SK-N-SH (cell line): ENCODE results near the gene ATF6. TPM values are rescaled to one million over a fixed set of nuclear protein-coding genes. Genes with fewer than 3 reads are reported as not detected.

Experiments
- CTCF ChIA-PET: fragments of 300-600, 350-600 bp; formaldehyde crosslinking; extraction: SDS; loops from one replicate; lab custom pipeline; 2021; lab: Yijun Ruan, JAX
- POLR2A ChIA-PET: fragments of 350-600 bp; sonication (Branson Sonifier 250); formaldehyde crosslinking; extraction: SDS; loops from one replicate; lab custom pipeline; 2020; ENCODE audit warnings: antibody characterized with exemption, inconsistent platforms; lab: Yijun Ruan, JAX
- DNase-seq: peaks from one replicate; pipeline ENCODE4 v3.0.0; 2012
- H2AFZ ChIP-seq: fragments of 200-600 bp; sonication (generic); 2 replicates; pipeline ENCODE4 v1.8.1; 2016; ENCODE audit warnings: antibody characterized with exemption, mild to moderate bottlenecking, low read depth
- H3F3A ChIP-seq: fragments of 200-600 bp; sonication (generic); replicated peaks from 2 replicates; pipeline ENCODE3; 2016; ENCODE audit warnings: antibody characterized with exemption, mild to moderate bottlenecking; ENCODE audit not compliant: insufficient read depth
- H3K27ac ChIP-seq, 2 experiments: fragments of 200-500 bp in 1 of 2; fragments of 200-600 bp in 1 of 2; sonication (Bioruptor generic) in 1 of 2; sonication (generic), shearing (Covaris generic) in 1 of 2; 2 replicates each; pipeline versions ENCODE4 v1.5.1 to v1.6.1; 2014 to 2016; ENCODE audit warnings: low read depth in 2 of 2, inconsistent platforms in 1 of 2, low read length in 1 of 2, mild to moderate bottlenecking in 1 of 2, mixed read lengths in 1 of 2
- H3K27me3 ChIP-seq: fragments of 200-600 bp; sonication (generic), shearing (Covaris generic); 2 replicates; pipeline ENCODE4 v1.6.1; 2016; ENCODE audit warnings: mixed run types; ENCODE audit not compliant: insufficient read depth
- H3K36me3 ChIP-seq, 2 experiments: fragments of 200-500 bp in 1 of 2; fragments of 200-600 bp in 1 of 2; sonication (Bioruptor generic) in 1 of 2; sonication (generic) in 1 of 2; replicated peaks in 1 of 2; 2 replicates each; pipeline versions ENCODE3 to v1.5.1; 2014 to 2016; ENCODE audit warnings: low read length in 1 of 2, mild to moderate bottlenecking in 1 of 2; ENCODE audit not compliant: insufficient read depth in 2 of 2, control insufficient read depth in 1 of 2
- H3K4me1 ChIP-seq, 2 experiments: fragments of 200-500 bp in 1 of 2; fragments of 200-600 bp in 1 of 2; sonication (Bioruptor generic) in 1 of 2; sonication (generic), shearing (Covaris generic) in 1 of 2; 2 replicates each; pipeline versions ENCODE4 v1.5.1 to v1.6.1; 2014 to 2016; ENCODE audit warnings: low read depth in 1 of 2, low read length in 1 of 2, mixed run types in 1 of 2; ENCODE audit not compliant: insufficient read depth in 2 of 2, control insufficient read depth in 1 of 2
- H3K4me2 ChIP-seq: fragments of 200-600 bp; sonication (generic), shearing (Covaris generic); 2 replicates; pipeline ENCODE4 v1.6.1; 2017; ENCODE audit warnings: mixed run types
- H3K4me3 ChIP-seq, 2 experiments: fragments of 200-500 bp in 1 of 2; fragments of 200-600 bp in 1 of 2; sonication (Bioruptor generic) in 1 of 2; sonication (generic), shearing (Covaris generic) in 1 of 2; 2 replicates each; pipeline versions ENCODE4 v1.5.1 to v1.8.1; 2014 to 2016; ENCODE audit warnings: low read depth in 2 of 2, inconsistent platforms in 1 of 2, low read length in 1 of 2, mild to moderate bottlenecking in 1 of 2, mixed read lengths in 1 of 2, moderate library complexity in 1 of 2
- H3K79me2 ChIP-seq: fragments of 200-600 bp; sonication (generic); 2 replicates; pipeline ENCODE4 v1.8.1; 2017; ENCODE audit warnings: mild to moderate bottlenecking; ENCODE audit not compliant: insufficient read depth
- H3K9ac ChIP-seq: fragments of 200-600 bp; sonication (generic); 2 replicates; pipeline ENCODE4 v1.6.1; 2017; ENCODE audit warnings: mixed run types
- H3K9me2 ChIP-seq: fragments of 200-600 bp; sonication (generic); 2 replicates; pipeline ENCODE4 v1.6.1; 2017; ENCODE audit warnings: mixed run types
- H3K9me3 ChIP-seq: fragments of 200-600 bp; sonication (generic); 2 replicates; pipeline ENCODE4 v1.6.1; 2017; ENCODE audit warnings: mixed run types, mild to moderate bottlenecking, moderate library complexity
- H4K20me1 ChIP-seq: fragments of 200-600 bp; sonication (generic); 2 replicates; pipeline ENCODE4 v1.6.1; 2017; ENCODE audit warnings: mild to moderate bottlenecking, mixed run types; ENCODE audit not compliant: insufficient read depth
- EZH2phosphoT487 ChIP-seq: fragments of 200-600 bp; sonication (generic); IDR thresholded peaks from 2 replicates; pipeline ENCODE4 v1.6.1; 2017; ENCODE audit warnings: low read depth, mixed run types, mild to moderate bottlenecking, antibody characterized with exemption, moderate library complexity, borderline replicate concordance
- FOSL2 ChIP-seq: IDR thresholded peaks from 2 replicates; pipeline ENCODE4 v1.4.0; 2012; ENCODE audit warnings: low read depth, mild to moderate bottlenecking, moderate library complexity, borderline replicate concordance
- FOXM1 ChIP-seq: IDR thresholded peaks from 2 replicates; pipeline ENCODE4 v1.4.0; 2012; ENCODE audit warnings: low read depth, mild to moderate bottlenecking
- GABPA ChIP-seq: IDR thresholded peaks from 2 replicates; pipeline ENCODE4 v1.4.0; 2012; ENCODE audit warnings: low read depth, mild to moderate bottlenecking
- MEF2A ChIP-seq: IDR thresholded peaks from 2 replicates; pipeline ENCODE4 v1.4.0; 2012; ENCODE audit warnings: low read depth, borderline replicate concordance
- MXI1 ChIP-seq: IDR thresholded peaks from 2 replicates; pipeline ENCODE4 v1.6.1; 2012; ENCODE audit warnings: mild to moderate bottlenecking, low read depth, low read length, improper control_type of control experiment
- NFIC ChIP-seq: IDR thresholded peaks from 2 replicates; pipeline ENCODE4 v1.4.0; 2012; ENCODE audit warnings: borderline replicate concordance
- NRF1 ChIP-seq: IDR thresholded peaks from 2 replicates; pipeline ENCODE4 v1.6.1; 2012; ENCODE audit warnings: low read depth, mild to moderate bottlenecking, low read length
- RFX5 ChIP-seq: IDR thresholded peaks from 2 replicates; pipeline ENCODE4 v1.6.1; 2012; ENCODE audit warnings: mild to moderate bottlenecking, improper control_type of control experiment, low read length
- SMC3 ChIP-seq: IDR thresholded peaks from 2 replicates; pipeline ENCODE4 v1.6.1; 2012; ENCODE audit warnings: low read depth, low read length, improper control_type of control experiment
- TAF1 ChIP-seq: IDR thresholded peaks from 2 replicates; pipeline ENCODE4 v1.6.1; 2012; ENCODE audit warnings: low read depth, mild to moderate bottlenecking, low read length, moderate library complexity, borderline replicate concordance
- TCF12 ChIP-seq: IDR thresholded peaks from 2 replicates; pipeline ENCODE4 v1.4.0; 2012
- TEAD4 ChIP-seq: IDR thresholded peaks from 2 replicates; pipeline ENCODE4 v1.4.0; 2012; ENCODE audit warnings: mild to moderate bottlenecking, borderline replicate concordance; ENCODE audit not compliant: insufficient read depth
- WGBS: methylation state at CpG from one replicate; pipeline ENCODE4 v1.1.6; 2017; ENCODE audit warnings: low lambda C conversion rate; 5-methylcytosine and 5-hydroxymethylcytosine counted together
- polyA plus RNA-seq, 3 experiments: library from polyadenylated mRNA; depleted of rRNA; stranded (reverse); fragments of >200 nt; gene quantifications; 2 replicates each; pipeline ENCODE4 v1.2.3, GENCODE V29; 2012
- TF ChIP-seq, protein P1 (sequence below): IDR thresholded peaks from 2 replicates; pipeline ENCODE4 v1.4.0; 2012; ENCODE audit warnings: low read depth, borderline replicate concordance
- TF ChIP-seq, protein P2 (sequence below): IDR thresholded peaks from 2 replicates; pipeline ENCODE4 v1.4.0; 2012; ENCODE audit warnings: low read depth, borderline replicate concordance
- TF ChIP-seq, protein P3 (sequence below): IDR thresholded peaks from 2 replicates; pipeline ENCODE4; 2012
- TF ChIP-seq, protein P4 (sequence below): fragments of 150-350 bp; IDR thresholded peaks from 2 replicates; pipeline ENCODE4 v1.6.1; 2017; ENCODE audit warnings: antibody characterized with exemption, low read length, low read depth, borderline replicate concordance
- TF ChIP-seq, protein P5 (sequence below): fragments of 200-600 bp; sonication (generic); IDR thresholded peaks from 2 replicates; pipeline ENCODE4 v1.6.1; 2017; ENCODE audit warnings: antibody characterized with exemption, mild to moderate bottlenecking, moderate library complexity
- TF ChIP-seq, protein P6 (sequence below): fragments of 150-350 bp; IDR thresholded peaks from 2 replicates; pipeline ENCODE4 v1.6.1; 2016; ENCODE audit warnings: mild to moderate bottlenecking, low read depth, low read length
- TF ChIP-seq, protein P7 (sequence below): IDR thresholded peaks from 2 replicates; pipeline ENCODE4 v1.4.0; 2012; ENCODE audit warnings: low read depth

The ATF6 gene
- polyA plus RNA-seq, 1 of the 3 experiments (the other 2 are of a cell fraction) = 8.8 TPM

DNA sequence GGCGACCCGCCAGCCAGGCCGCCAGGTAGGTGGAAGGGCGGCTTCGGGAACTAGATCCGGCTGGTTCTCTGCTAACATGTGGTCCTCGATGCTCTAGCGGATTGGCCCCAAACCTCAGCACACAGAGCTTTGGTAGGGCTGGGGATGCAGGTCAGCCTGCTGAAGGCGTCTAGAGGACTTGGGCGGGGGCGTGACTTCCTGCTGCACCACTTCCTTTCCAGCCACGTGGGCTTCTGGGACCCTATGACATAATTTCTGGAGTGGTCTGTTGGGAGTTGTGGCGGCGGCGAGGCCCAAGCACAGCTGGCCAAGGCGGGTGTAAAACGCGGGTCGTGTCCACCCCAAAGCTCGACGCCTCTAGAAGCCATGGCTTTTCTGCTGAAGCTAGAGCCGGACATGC is 124.5 kb downstream of the ATF6 start:
- CTCF ChIA-PET = no interaction called here
- H3K9me2 ChIP-seq = no peaks in the 10 kb centered on the region
- TF ChIP-seq RFX5 (no peak), TEAD4 (no peak), FOSL2 (no peak), MXI1 (no peak), SMC3 (no peak), GABPA (no peak), NFIC (no peak), TAF1 (no peak), MEF2A (no peak), FOXM1 (no peak), TCF12 (no peak), NRF1 (no peak), EZH2phosphoT487 (no peak)
- TF ChIP-seq, protein P1, sequence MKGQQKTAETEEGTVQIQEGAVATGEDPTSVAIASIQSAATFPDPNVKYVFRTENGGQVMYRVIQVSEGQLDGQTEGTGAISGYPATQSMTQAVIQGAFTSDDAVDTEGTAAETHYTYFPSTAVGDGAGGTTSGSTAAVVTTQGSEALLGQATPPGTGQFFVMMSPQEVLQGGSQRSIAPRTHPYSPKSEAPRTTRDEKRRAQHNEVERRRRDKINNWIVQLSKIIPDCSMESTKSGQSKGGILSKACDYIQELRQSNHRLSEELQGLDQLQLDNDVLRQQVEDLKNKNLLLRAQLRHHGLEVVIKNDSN = no peak
- TF ChIP-seq, protein P2, sequence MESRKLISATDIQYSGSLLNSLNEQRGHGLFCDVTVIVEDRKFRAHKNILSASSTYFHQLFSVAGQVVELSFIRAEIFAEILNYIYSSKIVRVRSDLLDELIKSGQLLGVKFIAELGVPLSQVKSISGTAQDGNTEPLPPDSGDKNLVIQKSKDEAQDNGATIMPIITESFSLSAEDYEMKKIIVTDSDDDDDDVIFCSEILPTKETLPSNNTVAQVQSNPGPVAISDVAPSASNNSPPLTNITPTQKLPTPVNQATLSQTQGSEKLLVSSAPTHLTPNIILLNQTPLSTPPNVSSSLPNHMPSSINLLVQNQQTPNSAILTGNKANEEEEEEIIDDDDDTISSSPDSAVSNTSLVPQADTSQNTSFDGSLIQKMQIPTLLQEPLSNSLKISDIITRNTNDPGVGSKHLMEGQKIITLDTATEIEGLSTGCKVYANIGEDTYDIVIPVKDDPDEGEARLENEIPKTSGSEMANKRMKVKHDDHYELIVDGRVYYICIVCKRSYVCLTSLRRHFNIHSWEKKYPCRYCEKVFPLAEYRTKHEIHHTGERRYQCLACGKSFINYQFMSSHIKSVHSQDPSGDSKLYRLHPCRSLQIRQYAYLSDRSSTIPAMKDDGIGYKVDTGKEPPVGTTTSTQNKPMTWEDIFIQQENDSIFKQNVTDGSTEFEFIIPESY = no peak
- TF ChIP-seq, protein P3, sequence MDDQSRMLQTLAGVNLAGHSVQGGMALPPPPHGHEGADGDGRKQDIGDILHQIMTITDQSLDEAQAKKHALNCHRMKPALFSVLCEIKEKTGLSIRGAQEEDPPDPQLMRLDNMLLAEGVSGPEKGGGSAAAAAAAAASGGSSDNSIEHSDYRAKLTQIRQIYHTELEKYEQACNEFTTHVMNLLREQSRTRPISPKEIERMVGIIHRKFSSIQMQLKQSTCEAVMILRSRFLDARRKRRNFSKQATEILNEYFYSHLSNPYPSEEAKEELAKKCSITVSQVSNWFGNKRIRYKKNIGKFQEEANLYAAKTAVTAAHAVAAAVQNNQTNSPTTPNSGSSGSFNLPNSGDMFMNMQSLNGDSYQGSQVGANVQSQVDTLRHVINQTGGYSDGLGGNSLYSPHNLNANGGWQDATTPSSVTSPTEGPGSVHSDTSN = no peak
- TF ChIP-seq, protein P4, sequence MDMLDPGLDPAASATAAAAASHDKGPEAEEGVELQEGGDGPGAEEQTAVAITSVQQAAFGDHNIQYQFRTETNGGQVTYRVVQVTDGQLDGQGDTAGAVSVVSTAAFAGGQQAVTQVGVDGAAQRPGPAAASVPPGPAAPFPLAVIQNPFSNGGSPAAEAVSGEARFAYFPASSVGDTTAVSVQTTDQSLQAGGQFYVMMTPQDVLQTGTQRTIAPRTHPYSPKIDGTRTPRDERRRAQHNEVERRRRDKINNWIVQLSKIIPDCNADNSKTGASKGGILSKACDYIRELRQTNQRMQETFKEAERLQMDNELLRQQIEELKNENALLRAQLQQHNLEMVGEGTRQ = no peak
- TF ChIP-seq, protein P5, sequence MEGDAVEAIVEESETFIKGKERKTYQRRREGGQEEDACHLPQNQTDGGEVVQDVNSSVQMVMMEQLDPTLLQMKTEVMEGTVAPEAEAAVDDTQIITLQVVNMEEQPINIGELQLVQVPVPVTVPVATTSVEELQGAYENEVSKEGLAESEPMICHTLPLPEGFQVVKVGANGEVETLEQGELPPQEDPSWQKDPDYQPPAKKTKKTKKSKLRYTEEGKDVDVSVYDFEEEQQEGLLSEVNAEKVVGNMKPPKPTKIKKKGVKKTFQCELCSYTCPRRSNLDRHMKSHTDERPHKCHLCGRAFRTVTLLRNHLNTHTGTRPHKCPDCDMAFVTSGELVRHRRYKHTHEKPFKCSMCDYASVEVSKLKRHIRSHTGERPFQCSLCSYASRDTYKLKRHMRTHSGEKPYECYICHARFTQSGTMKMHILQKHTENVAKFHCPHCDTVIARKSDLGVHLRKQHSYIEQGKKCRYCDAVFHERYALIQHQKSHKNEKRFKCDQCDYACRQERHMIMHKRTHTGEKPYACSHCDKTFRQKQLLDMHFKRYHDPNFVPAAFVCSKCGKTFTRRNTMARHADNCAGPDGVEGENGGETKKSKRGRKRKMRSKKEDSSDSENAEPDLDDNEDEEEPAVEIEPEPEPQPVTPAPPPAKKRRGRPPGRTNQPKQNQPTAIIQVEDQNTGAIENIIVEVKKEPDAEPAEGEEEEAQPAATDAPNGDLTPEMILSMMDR = no peak
- TF ChIP-seq, protein P6, sequence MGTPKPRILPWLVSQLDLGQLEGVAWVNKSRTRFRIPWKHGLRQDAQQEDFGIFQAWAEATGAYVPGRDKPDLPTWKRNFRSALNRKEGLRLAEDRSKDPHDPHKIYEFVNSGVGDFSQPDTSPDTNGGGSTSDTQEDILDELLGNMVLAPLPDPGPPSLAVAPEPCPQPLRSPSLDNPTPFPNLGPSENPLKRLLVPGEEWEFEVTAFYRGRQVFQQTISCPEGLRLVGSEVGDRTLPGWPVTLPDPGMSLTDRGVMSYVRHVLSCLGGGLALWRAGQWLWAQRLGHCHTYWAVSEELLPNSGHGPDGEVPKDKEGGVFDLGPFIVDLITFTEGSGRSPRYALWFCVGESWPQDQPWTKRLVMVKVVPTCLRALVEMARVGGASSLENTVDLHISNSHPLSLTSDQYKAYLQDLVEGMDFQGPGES = no peak
- TF ChIP-seq, protein P7, sequence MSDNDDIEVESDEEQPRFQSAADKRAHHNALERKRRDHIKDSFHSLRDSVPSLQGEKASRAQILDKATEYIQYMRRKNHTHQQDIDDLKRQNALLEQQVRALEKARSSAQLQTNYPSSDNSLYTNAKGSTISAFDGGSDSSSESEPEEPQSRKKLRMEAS = no peak
- no peaks in the 10 kb centered on the region for H3K9me3 ChIP-seq
- H3F3A ChIP-seq = peaks cover 2% of the 10 kb centered on the region
- POLR2A ChIA-PET = no interaction called here
- H3K27me3 ChIP-seq = no peaks in the 10 kb centered on the region
- H4K20me1 ChIP-seq = no peaks in the 10 kb centered on the region
- H2AFZ ChIP-seq = no peak overlapping the region
- no peak for DNase-seq
- no peak overlapping the region for H3K9ac ChIP-seq
- WGBS = 94% methylated on average over 21 of the region's 22 CpGs
- peaks cover 10 to 16% of the 10 kb centered on the region in 2 experiments for H3K36me3 ChIP-seq
- no peaks in the 10 kb centered on the region for H3K79me2 ChIP-seq
- no peak overlapping the region for H3K27ac ChIP-seq
- peaks cover 0 to 10% of the 10 kb centered on the region in 2 experiments; a peak in 1 of 4 replicates for H3K4me1 ChIP-seq
- no peak overlapping the region for H3K4me3 ChIP-seq
- H3K4me2 ChIP-seq = no peak overlapping the region
